ENCODE measurements around the gene SIK2. TPM values are rescaled to one million over a fixed set of nuclear protein-coding genes. Genes with fewer than 3 reads are reported as not detected.

Gene SIK2
- total RNA-seq, 1 experiment from 2014 or later, result 13.9 TPM

- BruUV-seq (replicated peaks), result no TSS peak
- no peak for TF ChIP-seq CTCF (IDR thresholded peaks at IDR 0.05; ENCODE audit: unreplicated experiment)
- Mint-ChIP-seq H3K27me3 (ENCODE audit: unreplicated experiment) (no peaks in the 10 kb centered on the region), H3K9me3 (ENCODE audit: low read depth, unreplicated experiment) (no peaks in the 10 kb centered on the region), H3K36me3 (ENCODE audit: insufficient read depth, unreplicated experiment) (peaks cover 6% of the 10 kb centered on the region), H3K4me1 (ENCODE audit: low read depth, unreplicated experiment) (no peaks in the 10 kb centered on the region), H3K27ac (ENCODE audit: unreplicated experiment) (no peak overlapping the region), H3K4me3 (ENCODE audit: low read depth, unreplicated experiment) (no peak overlapping the region)
- DNase-seq, result no peak
- CTCF ChIA-PET, result interaction anchor here (0.6 kb wide), 1 partner anchor 19 kb away, joined by 9 read pairs; no protein-coding TSS in a partner anchor
- intact Hi-C loops (cut with micrococcal nuclease; ENCODE audit: unreplicated experiment), result no loop called here
Measured at GRCh38 chr11:111672949-111673348, 70.7 kb downstream of the SIK2 start.

GRCh38 chr11:111674941-111675340 is 72.7 kb downstream of the SIK2 start:
- DNase-seq, result no peak
- no peak overlapping the region for H3K27ac Mint-ChIP-seq (ENCODE audit: unreplicated experiment)
- CTCF ChIA-PET, result no interaction called here
- no peak for TF ChIP-seq CTCF (IDR thresholded peaks at IDR 0.05; ENCODE audit: unreplicated experiment)
- peaks cover 6% of the 10 kb centered on the region for H3K36me3 Mint-ChIP-seq (ENCODE audit: insufficient read depth, unreplicated experiment)
- H3K4me3 Mint-ChIP-seq (ENCODE audit: low read depth, unreplicated experiment), result no peak overlapping the region
- H3K9me3 Mint-ChIP-seq (ENCODE audit: low read depth, unreplicated experiment), result no peaks in the 10 kb centered on the region
- H3K4me1 Mint-ChIP-seq (ENCODE audit: low read depth, unreplicated experiment), result no peaks in the 10 kb centered on the region
- BruUV-seq (replicated peaks), result no TSS peak
- H3K27me3 Mint-ChIP-seq (ENCODE audit: unreplicated experiment), result no peaks in the 10 kb centered on the region
- intact Hi-C loops (cut with micrococcal nuclease; ENCODE audit: unreplicated experiment), result no loop called here

- H3K36me3 Mint-ChIP-seq (ENCODE audit: insufficient read depth, unreplicated experiment), result peaks cover 6% of the 10 kb centered on the region
- no peaks in the 10 kb centered on the region for H3K4me1 Mint-ChIP-seq (ENCODE audit: low read depth, unreplicated experiment)
- TF ChIP-seq CTCF (IDR thresholded peaks at IDR 0.05; ENCODE audit: unreplicated experiment), result no peak
- intact Hi-C loops (cut with micrococcal nuclease; ENCODE audit: unreplicated experiment), result no loop called here
- no peak for DNase-seq
- no TSS peak for BruUV-seq (replicated peaks)
- H3K27me3 Mint-ChIP-seq (ENCODE audit: unreplicated experiment), result no peaks in the 10 kb centered on the region
- CTCF ChIA-PET, result no interaction called here
- H3K9me3 Mint-ChIP-seq (ENCODE audit: low read depth, unreplicated experiment), result no peaks in the 10 kb centered on the region
- H3K4me3 Mint-ChIP-seq (ENCODE audit: low read depth, unreplicated experiment), result no peak overlapping the region
- no peak overlapping the region for H3K27ac Mint-ChIP-seq (ENCODE audit: unreplicated experiment)
Measured at GRCh38 chr11:111675891-111676290, 73.6 kb downstream of the SIK2 start.

- DNase-seq, result no peak
- Mint-ChIP-seq H3K27ac (ENCODE audit: unreplicated experiment) (no peak overlapping the region), H3K9me3 (ENCODE audit: low read depth, unreplicated experiment) (no peaks in the 10 kb centered on the region), H3K4me1 (ENCODE audit: low read depth, unreplicated experiment) (no peaks in the 10 kb centered on the region), H3K27me3 (ENCODE audit: unreplicated experiment) (no peaks in the 10 kb centered on the region), H3K36me3 (ENCODE audit: insufficient read depth, unreplicated experiment) (peaks cover 2% of the 10 kb centered on the region), H3K4me3 (ENCODE audit: low read depth, unreplicated experiment) (no peak overlapping the region)
- CTCF ChIA-PET, result no interaction called here
- BruUV-seq (replicated peaks), result no TSS peak
- no peak for TF ChIP-seq CTCF (IDR thresholded peaks at IDR 0.05; ENCODE audit: unreplicated experiment)
- intact Hi-C loops (cut with micrococcal nuclease; ENCODE audit: unreplicated experiment), result no loop called here
Measured at GRCh38 chr11:111676878-111677585, 74.8 kb downstream of the SIK2 start.

Measured in Calu3 (cell line).